Upper lobe of left lung (tissue), 6 donors: Measurements from ENCODE around the gene PDE4D. TPM values are rescaled to one million over a fixed set of nuclear protein-coding genes. Genes with fewer than 3 reads are reported as not detected.

Experiments
- ATAC-seq, 2 donors: fragments of 200-7000 bp; cut with Tn5 transposase; one replicate each; pipeline ENCODE4 v1.9.1; 2022; ENCODE audit warnings: mild to moderate bottlenecking in 2 of 2, moderate library complexity in 2 of 2; ENCODE audit not compliant: low FRiP score in 2 of 2
- DNase-seq, 2 donors: peaks; one replicate each; pipeline ENCODE4 v3.0.0-alpha.2; 2019 to 2020
- H3K27ac ChIP-seq, 4 donors: fragments of 200-600 bp; sonication (generic); one replicate each; pipeline ENCODE4 v1.5.1; 2016 to 2019
- H3K27me3 ChIP-seq, 4 donors: fragments of 200-600 bp; sonication (generic); one replicate each; pipeline ENCODE4 v1.5.1; 2017 to 2019
- H3K36me3 ChIP-seq, 4 donors: fragments of 200-600 bp; sonication (generic); one replicate each; pipeline ENCODE4 v1.5.1; 2016 to 2019
- H3K4me1 ChIP-seq, 4 donors: fragments of 200-600 bp; sonication (generic); one replicate each; pipeline ENCODE4 v1.5.1; 2018 to 2019
- H3K4me3 ChIP-seq, 4 donors: fragments of 200-600 bp; sonication (generic); one replicate each; pipeline ENCODE4 v1.5.1; 2017 to 2019; ENCODE audit warnings: mild to moderate bottlenecking in 2 of 4, moderate library complexity in 1 of 4
- H3K9me3 ChIP-seq, 4 donors: fragments of 200-600 bp; sonication (generic); one replicate each; pipeline ENCODE4 v1.5.1; 2018 to 2019
- EP300 ChIP-seq, 4 donors: sonication (generic); formaldehyde crosslinking; IDR thresholded peaks; one replicate each; pipeline ENCODE4 v1.5.1; 2017; ENCODE audit warnings: antibody characterized with exemption in 4 of 4, control low read depth in 2 of 4
- POLR2A ChIP-seq, 4 donors: fragments of 450-650 bp; IDR thresholded peaks; one replicate each; pipeline ENCODE4 v1.5.1; 2016 to 2017; ENCODE audit warnings: antibody characterized with exemption in 4 of 4, mild to moderate bottlenecking in 2 of 4
- POLR2AphosphoS5 ChIP-seq, 2 donors: sonication (generic); formaldehyde crosslinking; IDR thresholded peaks; one replicate each; pipeline ENCODE4 v1.5.1; 2017; ENCODE audit warnings: antibody characterized with exemption in 2 of 2
- WGBS, 2 donors: methylation state at CpG; one replicate each; pipeline ENCODE4 v1.1.5; 2017 to 2018; 5-methylcytosine and 5-hydroxymethylcytosine counted together
- total RNA-seq, 6 donors: library from RNA; depleted of rRNA in 4 of 6; stranded (reverse); fragments of >200 nt in 4 of 6; gene quantifications; one replicate each; pipeline versions ENCODE4 v1.1.0 to v1.2.1, GENCODE V29; 2016 to 2021
- TF ChIP-seq, protein P1 (sequence below), 6 experiments: fragments of 450-650 bp in 4 of 6; fragments of 200-600 bp in 2 of 6; sonication (generic) in 2 of 6; IDR thresholded peaks; one replicate each; pipeline ENCODE4 v1.5.1; 2016 to 2019; ENCODE audit warnings: antibody characterized with exemption in 6 of 6
- donor health status: DM: no; HTN: no; CAD: no; lungs with moderate emphysema.
- donor health status: DM: no; HTN: yes; CAD: no; lungs with severe emphysema.

The PDE4D gene
- total RNA-seq, 6 donors from 2014 or later = 50.4 to 188 (median 84.0) TPM

DNA sequence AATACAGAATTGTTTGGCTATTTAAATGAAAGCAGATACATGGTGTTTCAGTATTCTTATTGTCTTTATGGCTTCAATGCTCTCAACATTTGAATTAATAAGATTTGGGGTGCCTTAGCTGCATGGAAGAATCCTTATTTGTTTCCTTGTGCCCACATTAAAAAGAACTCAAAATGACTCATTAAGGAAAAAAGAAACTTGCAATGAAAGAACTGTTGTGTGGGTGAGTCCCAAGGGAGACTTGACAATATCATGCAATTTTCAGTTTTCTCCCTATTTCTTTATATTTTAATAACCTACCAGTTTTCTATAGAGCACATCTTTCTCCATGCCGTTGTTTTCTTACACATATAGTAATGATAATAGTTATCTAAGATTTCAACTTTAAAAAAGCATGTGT lies 404.0 kb downstream of the PDE4D start:
- H3K36me3 ChIP-seq = no peaks in the 10 kb centered on the region
- no peaks in the 10 kb centered on the region for H3K9me3 ChIP-seq
- ATAC-seq (no peak), DNase-seq (no peak)
- no peak overlapping the region for H3K27ac ChIP-seq
- 95 to 100% methylated on average over 1 of the region's 1 CpG for WGBS, 2 donors
- H3K27me3 ChIP-seq = no peaks in the 10 kb centered on the region
- TF ChIP-seq POLR2AphosphoS5 (IDR thresholded peaks at IDR 0.05) (no peak), POLR2A (IDR thresholded peaks at IDR 0.05) (no peak), EP300 (IDR thresholded peaks at IDR 0.05) (no peak)
- TF ChIP-seq, protein P1, sequence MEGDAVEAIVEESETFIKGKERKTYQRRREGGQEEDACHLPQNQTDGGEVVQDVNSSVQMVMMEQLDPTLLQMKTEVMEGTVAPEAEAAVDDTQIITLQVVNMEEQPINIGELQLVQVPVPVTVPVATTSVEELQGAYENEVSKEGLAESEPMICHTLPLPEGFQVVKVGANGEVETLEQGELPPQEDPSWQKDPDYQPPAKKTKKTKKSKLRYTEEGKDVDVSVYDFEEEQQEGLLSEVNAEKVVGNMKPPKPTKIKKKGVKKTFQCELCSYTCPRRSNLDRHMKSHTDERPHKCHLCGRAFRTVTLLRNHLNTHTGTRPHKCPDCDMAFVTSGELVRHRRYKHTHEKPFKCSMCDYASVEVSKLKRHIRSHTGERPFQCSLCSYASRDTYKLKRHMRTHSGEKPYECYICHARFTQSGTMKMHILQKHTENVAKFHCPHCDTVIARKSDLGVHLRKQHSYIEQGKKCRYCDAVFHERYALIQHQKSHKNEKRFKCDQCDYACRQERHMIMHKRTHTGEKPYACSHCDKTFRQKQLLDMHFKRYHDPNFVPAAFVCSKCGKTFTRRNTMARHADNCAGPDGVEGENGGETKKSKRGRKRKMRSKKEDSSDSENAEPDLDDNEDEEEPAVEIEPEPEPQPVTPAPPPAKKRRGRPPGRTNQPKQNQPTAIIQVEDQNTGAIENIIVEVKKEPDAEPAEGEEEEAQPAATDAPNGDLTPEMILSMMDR (IDR thresholded peaks at IDR 0.05) = no peak
- no peaks in the 10 kb centered on the region for H3K4me1 ChIP-seq
- H3K4me3 ChIP-seq = no peak overlapping the region

DNA sequence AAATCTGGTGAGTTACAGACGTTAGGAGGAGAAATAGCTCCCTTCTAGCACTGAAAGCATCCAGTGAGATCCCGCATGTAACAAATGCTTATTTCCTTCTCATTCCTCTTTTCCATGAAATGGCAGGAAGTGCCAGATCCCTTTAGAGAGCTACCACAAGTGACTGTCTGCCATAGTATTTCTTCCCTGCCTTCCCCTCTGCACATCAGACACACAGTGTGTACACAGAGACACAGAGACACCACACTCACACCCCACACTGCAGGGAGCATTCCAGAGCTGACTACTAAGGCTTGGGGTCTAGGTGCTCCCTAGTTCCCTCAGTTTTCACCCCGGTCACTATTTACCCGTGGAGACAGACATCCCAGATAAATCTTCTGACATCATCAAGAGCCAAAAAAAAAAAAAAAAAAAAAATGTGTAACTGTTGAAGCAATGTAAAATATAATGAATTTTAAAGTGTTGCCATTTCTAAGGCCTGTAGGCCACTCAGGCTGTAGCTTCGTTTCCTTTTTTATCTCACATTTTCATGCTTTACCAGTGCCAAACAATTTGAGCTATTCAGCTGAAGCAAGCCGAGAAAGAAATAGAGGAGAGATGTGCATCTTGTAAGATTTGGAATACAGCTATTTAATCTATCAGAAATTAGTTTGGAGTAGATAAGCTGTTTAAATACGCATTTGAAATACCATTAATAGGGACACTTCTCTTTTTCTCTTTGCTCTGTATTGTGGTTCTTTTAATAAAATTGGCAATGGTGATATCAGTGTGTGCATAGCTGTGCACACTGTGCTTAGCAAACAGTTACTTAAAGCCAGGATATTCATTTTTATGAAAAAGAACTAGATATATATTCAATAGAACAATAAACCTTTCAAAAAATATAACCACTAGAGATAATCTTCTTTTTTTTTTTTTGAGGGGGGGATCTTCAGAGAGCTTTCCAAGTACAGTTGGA lies 405.5 kb downstream of the PDE4D start:
- TF ChIP-seq POLR2AphosphoS5 (IDR thresholded peaks at IDR 0.05) (no peak), EP300 (IDR thresholded peaks at IDR 0.05) (no peak)
- TF ChIP-seq, protein P1 (IDR thresholded peaks at IDR 0.05) = no peak
- DNase-seq = no peak
- H3K4me3 ChIP-seq = no peak overlapping the region
- no peaks in the 10 kb centered on the region for H3K9me3 ChIP-seq
- H3K27me3 ChIP-seq = no peaks in the 10 kb centered on the region
- H3K4me1 ChIP-seq = no peaks in the 10 kb centered on the region
- ATAC-seq = peak in 1 of 2 donors; percentile 17
- H3K36me3 ChIP-seq = no peaks in the 10 kb centered on the region
- 60 to 70% methylated on average over 7 of the region's 7 CpGs for WGBS, 2 donors
- no peak overlapping the region for H3K27ac ChIP-seq

DNA sequence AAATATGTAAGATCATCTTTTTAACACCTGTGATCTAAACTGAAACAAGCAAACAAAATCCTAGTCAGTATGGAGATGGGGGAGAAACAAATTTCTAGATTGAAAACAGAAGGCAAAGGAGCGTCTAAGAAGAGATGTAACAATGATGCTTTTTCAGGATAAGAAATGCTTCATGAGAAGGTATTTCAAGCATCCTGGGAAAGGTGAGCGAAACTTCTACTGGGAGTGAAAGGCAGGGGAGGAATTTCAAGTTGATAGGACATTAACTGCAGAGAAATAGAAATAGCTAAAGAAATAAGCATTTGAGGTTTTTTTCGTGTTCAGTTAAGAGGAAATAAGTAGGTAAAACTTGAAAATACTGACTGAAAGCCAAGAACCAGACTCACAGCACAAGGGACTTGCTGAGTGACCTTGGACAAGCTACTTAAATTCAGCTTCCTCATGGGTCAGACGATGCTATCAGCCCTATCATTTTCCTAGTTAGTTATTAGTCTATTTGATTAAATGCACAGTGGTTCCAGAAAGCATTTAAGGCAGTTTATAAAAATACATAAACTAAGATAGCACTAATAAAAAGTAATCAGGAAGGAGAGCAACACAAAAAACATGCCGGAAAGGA lies 406.3 kb downstream of the PDE4D start:
- ATAC-seq = no peak
- Histone ChIP-seq H3K4me3 (no peak overlapping the region), H3K27ac (no peak overlapping the region), H3K27me3 (no peaks in the 10 kb centered on the region), H3K9me3 (no peaks in the 10 kb centered on the region), H3K36me3 (no peaks in the 10 kb centered on the region), H3K4me1 (no peaks in the 10 kb centered on the region)
- no peak for TF ChIP-seq POLR2AphosphoS5 (IDR thresholded peaks at IDR 0.05)
- TF ChIP-seq POLR2A (IDR thresholded peaks at IDR 0.05) = no peak
- TF ChIP-seq, protein P1 (IDR thresholded peaks at IDR 0.05) = no peak
- no peak for TF ChIP-seq EP300 (IDR thresholded peaks at IDR 0.05)
- DNase-seq = no peak
- 66 to 69% methylated on average over 5 of the region's 5 CpGs for WGBS, 2 donors

DNA sequence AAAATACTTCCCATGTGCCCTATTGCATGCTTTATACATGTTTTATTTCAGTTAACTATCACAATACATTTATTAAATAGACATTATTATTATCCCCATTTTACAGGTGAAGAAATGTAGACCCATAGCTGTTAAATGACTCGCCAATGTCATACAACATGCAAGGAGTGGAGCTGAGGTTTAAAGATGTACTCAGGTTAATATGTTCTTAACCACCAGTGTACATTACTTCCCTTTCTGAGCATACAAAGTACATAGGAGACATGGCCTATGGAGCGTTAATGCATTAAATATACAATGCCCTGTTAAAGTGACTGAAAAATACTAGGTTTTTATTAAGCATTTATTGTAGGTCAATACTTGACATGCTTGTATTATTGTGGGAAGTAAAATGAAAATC lies 407.0 kb downstream of the PDE4D start:
- DNase-seq (no peak), ATAC-seq (no peak)
- H3K4me3 ChIP-seq = no peak overlapping the region
- no peaks in the 10 kb centered on the region for H3K36me3 ChIP-seq
- H3K27me3 ChIP-seq = no peaks in the 10 kb centered on the region
- TF ChIP-seq EP300 (IDR thresholded peaks at IDR 0.05) (no peak), POLR2A (IDR thresholded peaks at IDR 0.05) (no peak), POLR2AphosphoS5 (IDR thresholded peaks at IDR 0.05) (no peak)
- TF ChIP-seq, protein P1 (IDR thresholded peaks at IDR 0.05) = no peak
- WGBS, 2 donors = 93 to 95% methylated on average over 2 of the region's 2 CpGs
- H3K4me1 ChIP-seq = no peaks in the 10 kb centered on the region
- H3K27ac ChIP-seq = no peak overlapping the region
- H3K9me3 ChIP-seq = no peaks in the 10 kb centered on the region
